Activated CD4-positive, alpha-beta T cell treated with anti-CD3 and anti-CD28 coated beads for 24 hours (primary cell): ENCODE data around the gene NPC2.
"Not testable (repeated sequence)": the region's sequence is repeated elsewhere in the genome, so short reads cannot be mapped to it uniquely, and the experiment has no call there.

Experiments used
- DNase-seq, 2 donors: peaks; one replicate each; pipeline ENCODE4 v3.0.0-alpha.2; 2020; ENCODE audit warnings: low read depth in 2 of 2

The NPC2 gene

GRCh38 chr14:74469548-74470518, 23.3 kb downstream of the NPC2 start:
- no peak for DNase-seq

GRCh38 chr14:74468513-74468912, 24.6 kb downstream of the NPC2 start:
- no peak for DNase-seq

GRCh38 chr14:74465335-74465734, 27.8 kb downstream of the NPC2 start:
- no peak for DNase-seq

GRCh38 chr14:74464785-74465184, 28.3 kb downstream of the NPC2 start:
- DNase-seq = no peak

DNA sequence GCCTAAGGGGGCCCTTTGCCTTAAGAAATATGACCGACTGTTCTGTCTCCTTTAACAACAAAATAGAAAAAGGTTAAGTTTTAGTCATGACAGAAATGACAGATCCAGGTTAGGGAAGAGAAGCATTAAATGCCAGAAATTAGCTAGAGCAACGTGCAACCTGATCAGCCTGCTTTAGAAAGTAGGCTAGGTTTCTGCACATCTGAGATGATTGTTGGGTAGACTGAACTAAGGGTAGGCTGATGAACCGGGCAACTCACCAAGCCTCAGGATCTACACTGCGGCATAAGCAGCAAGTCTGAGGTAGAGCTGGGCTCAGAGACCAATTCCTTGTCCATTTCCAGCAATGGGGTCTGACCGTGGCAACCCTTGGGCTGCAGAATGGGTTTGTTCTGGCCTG, 29.4 kb downstream of the NPC2 start:
- DNase-seq = no peak

- DNase-seq = no peak
Observed at GRCh38 chr14:74462993-74463392, 30.1 kb downstream of the NPC2 start.

DNA sequence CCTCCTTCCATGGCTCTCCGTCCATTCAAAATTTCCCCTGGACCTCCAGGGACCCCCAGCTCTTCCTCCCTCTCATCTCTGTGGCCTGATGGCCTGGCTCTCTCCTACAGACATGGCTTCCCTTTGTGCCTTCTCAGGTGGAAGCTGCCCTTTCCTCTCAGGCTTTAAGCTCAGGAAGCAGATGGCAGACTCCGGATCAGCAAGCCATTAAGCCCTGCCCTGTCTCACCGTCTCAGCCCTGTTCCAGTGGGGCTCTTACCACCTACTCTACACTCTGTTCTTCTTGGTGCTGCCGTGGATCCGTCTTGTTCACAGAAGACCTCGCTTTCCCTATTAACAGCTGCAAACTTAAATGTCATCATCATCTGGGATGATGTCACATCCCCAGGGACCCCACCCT, 33.1 kb downstream of the NPC2 start:
- DNase-seq = no peak

DNA sequence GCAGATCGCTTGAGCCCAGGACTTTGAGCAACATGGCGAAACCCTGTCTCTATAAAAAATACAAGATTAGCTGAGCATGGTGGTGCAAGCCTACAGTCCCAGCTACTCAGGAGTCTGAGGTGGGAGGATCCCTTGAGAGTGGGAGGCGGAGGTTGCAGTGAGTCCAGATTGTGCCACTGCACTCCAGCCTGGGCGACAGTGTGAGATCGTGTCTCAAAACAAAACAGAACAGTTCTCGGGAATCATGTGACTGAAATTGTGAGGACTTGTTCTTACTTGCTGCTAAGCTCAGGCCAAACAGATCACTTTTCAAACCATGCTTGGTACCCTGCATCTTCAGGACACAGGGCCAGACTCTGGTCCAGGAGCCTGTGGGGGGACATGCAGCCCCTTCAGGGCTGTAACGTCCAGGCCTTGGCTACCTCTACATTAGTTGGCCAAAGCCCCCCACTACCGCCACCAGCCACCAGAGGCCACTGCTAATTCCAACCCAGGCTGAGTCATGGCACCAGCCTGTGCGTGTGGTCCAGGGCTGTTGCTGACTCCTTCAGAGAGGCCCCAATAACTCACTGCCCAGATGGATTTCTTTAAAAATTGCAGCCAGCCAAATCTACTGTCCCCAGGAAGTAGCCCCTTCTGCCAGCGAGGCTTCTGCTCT, 33.7 kb downstream of the NPC2 start:
- DNase-seq = peak in 1 of 2 donors; percentile 2

DNA sequence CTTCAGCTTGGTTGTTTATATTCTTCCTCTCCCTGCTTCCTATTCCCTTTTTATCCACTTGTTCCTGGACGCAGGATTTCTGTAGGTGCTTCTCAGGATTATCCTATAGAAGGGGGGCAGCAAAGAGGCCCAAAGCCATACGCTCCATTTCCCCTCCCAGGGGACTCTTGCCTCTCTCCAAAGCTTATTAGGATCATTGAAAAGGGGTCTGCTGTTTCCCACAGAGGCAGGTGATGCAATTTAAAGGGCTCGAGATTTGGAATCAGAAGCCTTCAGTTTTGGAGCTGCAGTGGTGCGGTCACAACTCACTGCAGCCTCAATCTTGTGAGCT, 35.6 kb downstream of the NPC2 start:
- no peak for DNase-seq

- DNase-seq = no peak
Observed at GRCh38 chr14:74456684-74457564, 36.2 kb downstream of the NPC2 start.

DNA sequence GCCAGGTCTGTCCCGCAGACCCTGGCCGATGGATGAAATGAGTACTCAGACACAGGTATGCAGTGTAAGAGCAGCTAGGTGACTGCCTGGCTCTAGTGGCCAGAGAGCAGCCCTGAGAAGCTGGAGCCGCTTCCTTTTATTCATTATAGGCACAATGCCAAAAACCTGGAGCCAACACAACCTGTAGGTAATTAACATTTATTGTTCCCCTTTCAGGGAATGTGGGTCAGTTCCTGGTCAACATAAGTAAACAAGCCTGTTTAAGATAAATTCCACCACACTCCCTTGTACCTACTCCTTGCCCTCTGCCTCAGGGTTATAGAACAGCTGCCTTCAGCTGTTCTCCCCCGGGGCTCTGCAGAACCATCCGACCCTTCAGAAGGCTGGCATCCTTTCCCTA, 38.7 kb downstream of the NPC2 start:
- DNase-seq = not testable (repeated sequence)

DNA sequence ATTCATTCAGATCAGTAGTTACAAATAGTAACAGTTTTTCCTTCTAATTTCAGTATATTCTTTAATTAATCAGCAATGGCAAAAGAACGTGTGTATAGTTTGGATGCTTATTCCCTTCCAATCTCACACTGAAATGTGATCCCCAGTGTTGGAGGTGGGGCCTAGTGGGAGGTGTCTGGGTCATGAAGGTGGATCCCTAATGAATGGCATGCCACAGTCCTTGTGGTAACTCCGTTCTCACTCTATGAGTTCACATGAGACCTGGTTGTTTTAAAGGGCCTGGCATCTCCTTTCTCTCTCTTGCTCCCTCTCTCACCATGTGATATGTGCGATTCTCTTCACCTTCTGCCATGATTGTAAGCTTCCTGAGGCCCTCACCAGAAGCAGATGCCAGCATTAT, 48.2 kb downstream of the NPC2 start:
- DNase-seq = no peak

DNA sequence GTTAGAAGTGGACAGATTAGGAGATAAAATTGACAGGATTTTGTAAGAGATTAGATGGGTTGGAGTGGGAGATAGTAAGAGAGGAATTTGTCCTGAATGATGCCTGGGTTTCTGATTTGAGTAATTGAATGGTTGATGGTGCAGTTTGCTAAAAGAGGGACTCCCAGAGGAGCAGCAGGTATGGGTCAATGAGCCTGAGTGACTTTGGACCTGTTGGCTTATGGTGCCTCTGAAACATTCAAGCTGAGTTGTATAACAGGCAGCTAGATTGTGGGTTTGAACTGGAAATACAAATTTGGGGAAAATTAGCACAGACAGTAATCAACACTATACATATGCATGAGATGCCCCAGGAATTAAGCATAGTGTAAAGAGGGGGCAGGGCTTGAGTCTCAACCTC, 50.3 kb downstream of the NPC2 start:
- no peak for DNase-seq

DNA sequence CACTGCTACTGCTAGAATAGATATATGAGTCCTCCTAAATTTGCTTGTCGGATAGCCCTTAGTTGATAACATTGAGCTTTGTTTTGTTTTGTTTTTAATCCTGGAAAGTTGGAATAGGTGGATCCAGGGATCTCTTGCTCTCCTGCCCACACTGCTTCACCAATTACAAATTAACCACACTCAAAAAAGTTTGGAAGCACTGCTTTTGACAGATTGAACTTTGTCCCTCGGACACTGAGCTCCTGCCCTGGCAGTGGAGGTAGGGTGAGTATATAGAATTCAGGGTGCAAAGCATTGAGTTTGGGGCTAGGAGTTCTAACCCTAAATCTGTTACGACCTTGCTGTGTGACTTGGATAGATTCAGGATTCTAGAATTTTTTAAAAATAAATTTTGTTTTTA, 52.0 kb downstream of the NPC2 start:
- no peak for DNase-seq

DNA sequence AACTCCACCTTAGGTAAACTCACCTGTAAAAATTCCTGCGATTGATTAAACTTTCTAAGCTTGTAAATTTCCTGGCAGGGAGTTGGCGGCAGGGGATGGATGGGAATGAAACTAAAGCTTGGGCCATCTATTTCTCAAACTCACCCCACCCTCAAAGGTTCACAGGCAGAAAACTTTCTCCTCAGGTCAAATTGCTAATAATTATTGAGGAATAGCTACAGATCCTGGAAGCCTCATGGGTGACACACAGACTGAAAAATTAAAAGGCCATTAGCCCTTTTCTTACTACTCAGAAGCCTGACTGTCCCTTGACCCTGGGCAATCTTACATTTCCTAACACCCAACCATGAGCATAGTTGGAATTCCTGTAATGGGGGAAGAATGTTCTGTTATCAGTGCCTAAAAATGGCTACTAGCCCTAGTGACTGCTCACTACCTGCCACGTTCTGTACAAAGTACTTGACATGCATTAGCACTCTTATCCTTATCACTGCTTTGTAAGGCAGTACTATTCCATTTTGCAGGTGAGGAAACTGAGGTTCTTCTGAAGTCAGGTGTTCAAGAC, 54.7 kb downstream of the NPC2 start:
- DNase-seq = no peak

- no peak for DNase-seq
Observed at GRCh38 chr14:74437496-74438053, 55.5 kb downstream of the NPC2 start.

- no peak for DNase-seq
Observed at GRCh38 chr14:74434294-74434693, 58.8 kb downstream of the NPC2 start.

- no peak for DNase-seq
Observed at GRCh38 chr14:74429991-74430390, 63.1 kb downstream of the NPC2 start.
